GM23338 (cell line): ENCODE results near the gene KIAA1671.

ENCODE experiments used
- EZH2 ChIP-seq: fragments of 200-600 bp; sonication (generic); IDR thresholded peaks from one replicate; pipeline ENCODE4 v1.8.0; 2017; ENCODE audit warnings: antibody characterized with exemption, mild to moderate bottlenecking, low read depth; ENCODE audit not compliant: unreplicated experiment
- POLR2AphosphoS5 ChIP-seq: IDR thresholded peaks from 2 replicates; pipeline ENCODE4 v1.6.1; 2016; ENCODE audit warnings: antibody characterized with exemption, low read depth
- TF ChIP-seq, protein P1 (sequence below), 2 experiments: fragments of 200-600 bp in 1 of 2; sonication (generic) in 1 of 2; conservative IDR thresholded peaks; 2 replicates each; pipeline versions ENCODE4 v1.5.1 to v1.6.1; 2016 to 2017; ENCODE audit warnings: antibody characterized with exemption in 2 of 2, low read depth in 2 of 2, mild to moderate bottlenecking in 2 of 2, moderate library complexity in 1 of 2
- TF ChIP-seq, protein P2 (sequence below): IDR thresholded peaks from one replicate; pipeline ENCODE4 v1.6.1; 2018; ENCODE audit warnings: antibody characterized with exemption; ENCODE audit not compliant: unreplicated experiment

DNA sequence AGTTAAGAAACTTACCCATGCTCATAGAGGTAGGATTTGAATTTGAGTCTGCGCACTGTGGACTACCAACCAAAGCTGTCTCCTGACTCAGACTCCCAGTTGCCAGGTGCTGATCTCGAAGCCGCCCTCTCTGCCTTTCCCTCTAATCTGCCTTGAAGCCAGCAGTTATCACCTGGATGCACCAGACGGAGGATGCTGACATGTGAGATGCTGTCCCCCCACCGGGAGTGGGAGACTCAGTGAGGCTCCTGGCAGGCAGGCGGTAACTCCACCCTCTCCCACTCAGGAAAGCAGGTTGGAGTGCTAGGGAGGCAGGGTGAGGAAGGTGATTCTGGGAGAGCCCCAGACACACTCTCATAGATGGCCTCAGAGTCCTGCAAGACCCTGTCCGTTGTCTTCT is 40.4 kb downstream of the KIAA1671 start:
- TF ChIP-seq POLR2AphosphoS5 (no peak), EZH2 (no peak)
- TF ChIP-seq, protein P1, sequence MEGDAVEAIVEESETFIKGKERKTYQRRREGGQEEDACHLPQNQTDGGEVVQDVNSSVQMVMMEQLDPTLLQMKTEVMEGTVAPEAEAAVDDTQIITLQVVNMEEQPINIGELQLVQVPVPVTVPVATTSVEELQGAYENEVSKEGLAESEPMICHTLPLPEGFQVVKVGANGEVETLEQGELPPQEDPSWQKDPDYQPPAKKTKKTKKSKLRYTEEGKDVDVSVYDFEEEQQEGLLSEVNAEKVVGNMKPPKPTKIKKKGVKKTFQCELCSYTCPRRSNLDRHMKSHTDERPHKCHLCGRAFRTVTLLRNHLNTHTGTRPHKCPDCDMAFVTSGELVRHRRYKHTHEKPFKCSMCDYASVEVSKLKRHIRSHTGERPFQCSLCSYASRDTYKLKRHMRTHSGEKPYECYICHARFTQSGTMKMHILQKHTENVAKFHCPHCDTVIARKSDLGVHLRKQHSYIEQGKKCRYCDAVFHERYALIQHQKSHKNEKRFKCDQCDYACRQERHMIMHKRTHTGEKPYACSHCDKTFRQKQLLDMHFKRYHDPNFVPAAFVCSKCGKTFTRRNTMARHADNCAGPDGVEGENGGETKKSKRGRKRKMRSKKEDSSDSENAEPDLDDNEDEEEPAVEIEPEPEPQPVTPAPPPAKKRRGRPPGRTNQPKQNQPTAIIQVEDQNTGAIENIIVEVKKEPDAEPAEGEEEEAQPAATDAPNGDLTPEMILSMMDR (conservative IDR thresholded peaks at IDR 0.05; ENCODE audit: low read depth in 2 of 2) = no peak
- TF ChIP-seq, protein P2, sequence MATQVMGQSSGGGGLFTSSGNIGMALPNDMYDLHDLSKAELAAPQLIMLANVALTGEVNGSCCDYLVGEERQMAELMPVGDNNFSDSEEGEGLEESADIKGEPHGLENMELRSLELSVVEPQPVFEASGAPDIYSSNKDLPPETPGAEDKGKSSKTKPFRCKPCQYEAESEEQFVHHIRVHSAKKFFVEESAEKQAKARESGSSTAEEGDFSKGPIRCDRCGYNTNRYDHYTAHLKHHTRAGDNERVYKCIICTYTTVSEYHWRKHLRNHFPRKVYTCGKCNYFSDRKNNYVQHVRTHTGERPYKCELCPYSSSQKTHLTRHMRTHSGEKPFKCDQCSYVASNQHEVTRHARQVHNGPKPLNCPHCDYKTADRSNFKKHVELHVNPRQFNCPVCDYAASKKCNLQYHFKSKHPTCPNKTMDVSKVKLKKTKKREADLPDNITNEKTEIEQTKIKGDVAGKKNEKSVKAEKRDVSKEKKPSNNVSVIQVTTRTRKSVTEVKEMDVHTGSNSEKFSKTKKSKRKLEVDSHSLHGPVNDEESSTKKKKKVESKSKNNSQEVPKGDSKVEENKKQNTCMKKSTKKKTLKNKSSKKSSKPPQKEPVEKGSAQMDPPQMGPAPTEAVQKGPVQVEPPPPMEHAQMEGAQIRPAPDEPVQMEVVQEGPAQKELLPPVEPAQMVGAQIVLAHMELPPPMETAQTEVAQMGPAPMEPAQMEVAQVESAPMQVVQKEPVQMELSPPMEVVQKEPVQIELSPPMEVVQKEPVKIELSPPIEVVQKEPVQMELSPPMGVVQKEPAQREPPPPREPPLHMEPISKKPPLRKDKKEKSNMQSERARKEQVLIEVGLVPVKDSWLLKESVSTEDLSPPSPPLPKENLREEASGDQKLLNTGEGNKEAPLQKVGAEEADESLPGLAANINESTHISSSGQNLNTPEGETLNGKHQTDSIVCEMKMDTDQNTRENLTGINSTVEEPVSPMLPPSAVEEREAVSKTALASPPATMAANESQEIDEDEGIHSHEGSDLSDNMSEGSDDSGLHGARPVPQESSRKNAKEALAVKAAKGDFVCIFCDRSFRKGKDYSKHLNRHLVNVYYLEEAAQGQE = no peak
